ENCODE measurements around the gene MARCHF3. TPM values are rescaled to one million over a fixed set of nuclear protein-coding genes. Genes with fewer than 3 reads are reported as not detected.

MARCHF3 gene
- total RNA-seq, 1 donor from 2014 or later: 3.1 TPM

GRCh38 chr5:127063257-127063913, 33.0 kb upstream of the MARCHF3 start:
- H3K9me3 Mint-ChIP-seq: no peaks in the 10 kb centered on the region
- H3K4me3 Mint-ChIP-seq: no peak overlapping the region
- no peak for DNase-seq (ENCODE audit: low read depth, low spot score)
- H3K36me3 Mint-ChIP-seq (ENCODE audit: low read depth): no peaks in the 10 kb centered on the region
- H3K4me1 Mint-ChIP-seq: no peaks in the 10 kb centered on the region
- no peak for TF ChIP-seq CTCF (conservative IDR thresholded peaks at IDR 0.05)
- no peak overlapping the region for H3K27ac Mint-ChIP-seq (ENCODE audit: unreplicated experiment)
- H3K27me3 Mint-ChIP-seq (ENCODE audit: low read depth): no peaks in the 10 kb centered on the region

GRCh38 chr5:127061956-127062355, 31.6 kb upstream of the MARCHF3 start:
- H3K36me3 Mint-ChIP-seq (ENCODE audit: low read depth): no peaks in the 10 kb centered on the region
- TF ChIP-seq CTCF (conservative IDR thresholded peaks at IDR 0.05): no peak
- H3K9me3 Mint-ChIP-seq: no peaks in the 10 kb centered on the region
- H3K27me3 Mint-ChIP-seq (ENCODE audit: low read depth): no peaks in the 10 kb centered on the region
- no peak for DNase-seq (ENCODE audit: low read depth, low spot score)
- H3K4me1 Mint-ChIP-seq: no peaks in the 10 kb centered on the region
- H3K27ac Mint-ChIP-seq (ENCODE audit: unreplicated experiment): no peak overlapping the region
- H3K4me3 Mint-ChIP-seq: no peak overlapping the region

- no peaks in the 10 kb centered on the region for H3K9me3 Mint-ChIP-seq
- no peak overlapping the region for H3K27ac Mint-ChIP-seq (ENCODE audit: unreplicated experiment)
- DNase-seq (ENCODE audit: low read depth, low spot score): no peak
- no peaks in the 10 kb centered on the region for H3K36me3 Mint-ChIP-seq (ENCODE audit: low read depth)
- no peak overlapping the region for H3K4me3 Mint-ChIP-seq
- no peak for TF ChIP-seq CTCF (conservative IDR thresholded peaks at IDR 0.05)
- H3K27me3 Mint-ChIP-seq (ENCODE audit: low read depth): no peaks in the 10 kb centered on the region
- no peaks in the 10 kb centered on the region for H3K4me1 Mint-ChIP-seq
These were observed 31.2 kb upstream of the MARCHF3 start for GRCh38 chr5:127061537-127061936.

GRCh38 chr5:127060470-127060985, 30.2 kb upstream of the MARCHF3 start:
- no peak for DNase-seq (ENCODE audit: low read depth, low spot score)
- Mint-ChIP-seq H3K27ac (ENCODE audit: unreplicated experiment) (no peak overlapping the region), H3K4me3 (no peak overlapping the region), H3K36me3 (ENCODE audit: low read depth) (peaks cover 5% of the 10 kb centered on the region), H3K9me3 (peaks cover 7% of the 10 kb centered on the region), H3K4me1 (no peaks in the 10 kb centered on the region), H3K27me3 (ENCODE audit: low read depth) (no peaks in the 10 kb centered on the region)
- TF ChIP-seq CTCF (conservative IDR thresholded peaks at IDR 0.05): no peak

GRCh38 chr5:127056896-127057295, 26.5 kb upstream of the MARCHF3 start:
- Mint-ChIP-seq H3K4me1 (no peaks in the 10 kb centered on the region), H3K4me3 (no peak overlapping the region), H3K9me3 (peaks cover 7% of the 10 kb centered on the region), H3K27ac (ENCODE audit: unreplicated experiment) (no peak overlapping the region), H3K27me3 (ENCODE audit: low read depth) (no peaks in the 10 kb centered on the region), H3K36me3 (ENCODE audit: low read depth) (peaks cover 9% of the 10 kb centered on the region)
- TF ChIP-seq CTCF (conservative IDR thresholded peaks at IDR 0.05): no peak
- DNase-seq (ENCODE audit: low read depth, low spot score): no peak
